ENCODE data around the gene SKI.

Gene SKI

GRCh38 chr1:2192031-2192995, 35.8 kb upstream of the SKI start:
- peak overlapping the region; percentile 63 for H3K4me3 Mint-ChIP-seq
- TF ChIP-seq CTCF (IDR thresholded peaks at IDR 0.05) = no peak
- peaks cover 33% of the 10 kb centered on the region for H3K4me1 Mint-ChIP-seq
- H3K36me3 Mint-ChIP-seq (ENCODE audit: low read depth) = no peaks in the 10 kb centered on the region
- no peak for DNase-seq
- no peak overlapping the region for H3K27ac Mint-ChIP-seq
- no peaks in the 10 kb centered on the region for H3K9me3 Mint-ChIP-seq
- no peaks in the 10 kb centered on the region for H3K27me3 Mint-ChIP-seq (ENCODE audit: low read depth, poor library complexity)

GRCh38 chr1:2193514-2194281, 34.4 kb upstream of the SKI start:
- no peaks in the 10 kb centered on the region for H3K36me3 Mint-ChIP-seq (ENCODE audit: low read depth)
- H3K27ac Mint-ChIP-seq = no peak overlapping the region
- TF ChIP-seq CTCF (IDR thresholded peaks at IDR 0.05) = no peak
- H3K27me3 Mint-ChIP-seq (ENCODE audit: low read depth, poor library complexity) = no peaks in the 10 kb centered on the region
- H3K4me3 Mint-ChIP-seq = peak overlapping the region; percentile 74
- no peak for DNase-seq
- H3K4me1 Mint-ChIP-seq = peaks cover 33% of the 10 kb centered on the region
- no peaks in the 10 kb centered on the region for H3K9me3 Mint-ChIP-seq

- peaks cover 34% of the 10 kb centered on the region for H3K4me1 Mint-ChIP-seq
- no peaks in the 10 kb centered on the region for H3K36me3 Mint-ChIP-seq (ENCODE audit: low read depth)
- no peak for TF ChIP-seq CTCF (IDR thresholded peaks at IDR 0.05)
- no peaks in the 10 kb centered on the region for H3K9me3 Mint-ChIP-seq
- H3K4me3 Mint-ChIP-seq = peak within 1 kb of the TSS; percentile 84
- H3K27me3 Mint-ChIP-seq (ENCODE audit: low read depth, poor library complexity) = peaks cover 1% of the 10 kb centered on the region
- peak; percentile 75 for DNase-seq
- peak within 1 kb of the TSS; percentile 90 for H3K27ac Mint-ChIP-seq
Measured at GRCh38 chr1:2194319-2194897, 33.7 kb upstream of the SKI start, which contains the start of gene FAAP20. Gene FAAP20, minus strand, starts transcription at chr1:2194772. Its CDS starts 23 bp downstream, at chr1:2194749.

- peaks cover 5% of the 10 kb centered on the region for H3K27me3 Mint-ChIP-seq (ENCODE audit: low read depth, poor library complexity)
- peaks cover 35% of the 10 kb centered on the region for H3K4me1 Mint-ChIP-seq
- peak; percentile 81 for DNase-seq
- no peaks in the 10 kb centered on the region for H3K9me3 Mint-ChIP-seq
- peak overlapping the region; percentile 84 for H3K4me3 Mint-ChIP-seq
- peak overlapping the region; percentile 90 for H3K27ac Mint-ChIP-seq
- no peaks in the 10 kb centered on the region for H3K36me3 Mint-ChIP-seq (ENCODE audit: low read depth)
- TF ChIP-seq CTCF (IDR thresholded peaks at IDR 0.05) = peak; percentile 79
Measured at GRCh38 chr1:2194898-2195673, 33.0 kb upstream of the SKI start.

- TF ChIP-seq CTCF (IDR thresholded peaks at IDR 0.05) = no peak
- no peak overlapping the region for H3K27ac Mint-ChIP-seq
- H3K9me3 Mint-ChIP-seq = no peaks in the 10 kb centered on the region
- peaks cover 33% of the 10 kb centered on the region for H3K4me1 Mint-ChIP-seq
- H3K36me3 Mint-ChIP-seq (ENCODE audit: low read depth) = no peaks in the 10 kb centered on the region
- H3K4me3 Mint-ChIP-seq = no peak overlapping the region
- peaks cover 5% of the 10 kb centered on the region for H3K27me3 Mint-ChIP-seq (ENCODE audit: low read depth, poor library complexity)
- DNase-seq = no peak
Measured at GRCh38 chr1:2195785-2196184, 32.3 kb upstream of the SKI start.

All from nephron progenitor cell (in vitro differentiated cells).